Posterior vena cava (tissue), 2 donors: Measurements from ENCODE around the gene MYOG. TPM values are rescaled to one million over a fixed set of nuclear protein-coding genes. Genes with fewer than 3 reads are reported as not detected.
A peak's percentile ranks its signal among the peaks of the same experiment; 100 is the strongest.

Source experiments
- DNase-seq: peaks from one replicate; pipeline ENCODE4 v3.0.0-alpha.2; 2020; ENCODE audit warnings: low spot score
- intact Hi-C, 2 donors: fragments of 100-400 bp; cut with DNase I; formaldehyde crosslinking; loops; one replicate each; pipeline versions ENCODE4 v1.14.1 to v1.14.2; 2022 to 2023
- total RNA-seq, 2 donors: library from RNA; stranded (reverse); fragmentation: NEBNext Ultra II Directional; extraction: Animal tissue kit (Norgen Biotek cat#: 25700); gene quantifications; one replicate each; pipeline ENCODE4 v1.2.1, GENCODE V29; 2021
- donor health status: DM: yes; HTN: yes; CAD: no.
- donor health status: DM: yes; HTN: yes; CAD: no.

Gene MYOG
- total RNA-seq, 2 donors from 2014 or later: not detected

- intact Hi-C loops: no loop called here
- peak; percentile 62 for DNase-seq
Measured at GRCh38 chr1:203055161-203055799, 30.5 kb downstream of the MYOG start.

- intact Hi-C loops: no loop called here
- no peak for DNase-seq
Measured at GRCh38 chr1:203054642-203055041, 31.2 kb downstream of the MYOG start.

- intact Hi-C loops: no loop called here
Measured at GRCh38 chr1:203054184-203054583, 31.6 kb downstream of the MYOG start.

GRCh38 chr1:203052601-203053000, 33.2 kb downstream of the MYOG start:
- DNase-seq: no peak
- intact Hi-C loops: no loop called here

More at GRCh38 chr1:203054184-203054583, 31.6 kb downstream of the MYOG start:
- no peak for DNase-seq

- no peak for DNase-seq
- intact Hi-C loops: no loop called here
Measured at GRCh38 chr1:203051841-203052324, 33.9 kb downstream of the MYOG start.

- intact Hi-C loops: no loop called here
- no peak for DNase-seq
Measured at GRCh38 chr1:203050826-203051225, 35.0 kb downstream of the MYOG start.

GRCh38 chr1:203049576-203050180, 36.1 kb downstream of the MYOG start:
- peak; percentile 64 for DNase-seq
- intact Hi-C loops: loop anchor here in 1 of 2 donors (10.0 kb wide), 1 partner anchor 65 kb away; no protein-coding TSS in a partner anchor

GRCh38 chr1:203049077-203049476, 36.7 kb downstream of the MYOG start:
- intact Hi-C loops: loop anchor here in 1 of 2 donors (10.0 kb wide), 1 partner anchor 66 kb away; no protein-coding TSS in a partner anchor
- DNase-seq: no peak

- intact Hi-C loops: loop anchor here in 1 of 2 donors (10.0 kb wide), 1 partner anchor 66 kb away; no protein-coding TSS in a partner anchor
- DNase-seq: no peak
Measured at GRCh38 chr1:203048555-203049051, 37.2 kb downstream of the MYOG start.

GRCh38 chr1:203048086-203048485, 37.7 kb downstream of the MYOG start:
- intact Hi-C loops: loop anchor here in 1 of 2 donors (10.0 kb wide), 1 partner anchor 67 kb away; no protein-coding TSS in a partner anchor

GRCh38 chr1:203046984-203047630, 38.7 kb downstream of the MYOG start:
- intact Hi-C loops: loop anchor here in 1 of 2 donors (10.0 kb wide), 1 partner anchor 68 kb away; no protein-coding TSS in a partner anchor
- no peak for DNase-seq

More at GRCh38 chr1:203048086-203048485, 37.7 kb downstream of the MYOG start:
- DNase-seq: no peak

GRCh38 chr1:203045821-203046594, 39.8 kb downstream of the MYOG start:
- intact Hi-C loops: loop anchor here in 1 of 2 donors (10.0 kb wide), 1 partner anchor 69 kb away; no protein-coding TSS in a partner anchor
- DNase-seq: peak; percentile 66

GRCh38 chr1:203045336-203045735, 40.5 kb downstream of the MYOG start:
- DNase-seq: peak; percentile 72
- intact Hi-C loops: loop anchor here in 1 of 2 donors (10.0 kb wide), 1 partner anchor 69 kb away; no protein-coding TSS in a partner anchor

GRCh38 chr1:203044546-203045250, 41.1 kb downstream of the MYOG start:
- intact Hi-C loops: loop anchor here in 1 of 2 donors (5.0 to 10.0 kb wide), 2 partner anchors 70 to 173 kb away; no protein-coding TSS in a partner anchor
- peak; percentile 52 for DNase-seq

GRCh38 chr1:203043830-203044545, 41.8 kb downstream of the MYOG start:
- intact Hi-C loops: loop anchor here in 1 of 2 donors (5.0 to 10.0 kb wide), 2 partner anchors 71 to 173 kb away; no protein-coding TSS in a partner anchor
- DNase-seq: peak; percentile 58

- no peak for DNase-seq
- intact Hi-C loops: loop anchor here in 1 of 2 donors (5.0 to 10.0 kb wide), 2 partner anchors 73 to 176 kb away; no protein-coding TSS in a partner anchor
Measured at GRCh38 chr1:203041351-203041932, 44.4 kb downstream of the MYOG start.
